ACC112 (cell line): ENCODE results near the gene SLC1A2.

Source experiments
- H2AFZ ChIP-seq: fragments of 200-600 bp; sonication (generic); one replicate; pipeline ENCODE4 v1.6.0; 2017; ENCODE audit warnings: antibody characterized with exemption, low read length; ENCODE audit not compliant: unreplicated experiment
- H3K27ac ChIP-seq: fragments of 200-600 bp; sonication (generic); 2 replicates; pipeline ENCODE4 v1.5.1; 2014; ENCODE audit warnings: low read depth, mild to moderate bottlenecking, antibody characterized with exemption, low read length, moderate library complexity
- H3K27me3 ChIP-seq: fragments of 200-600 bp; sonication (generic); 2 replicates; pipeline ENCODE4 v1.6.1; 2014; ENCODE audit warnings: mild to moderate bottlenecking, antibody characterized with exemption, low read length, moderate library complexity, mixed read lengths; ENCODE audit not compliant: insufficient read depth
- H3K36me3 ChIP-seq: fragments of 200-600 bp; sonication (generic); 2 replicates; pipeline ENCODE4 v1.6.1; 2016; ENCODE audit warnings: mild to moderate bottlenecking, antibody characterized with exemption, low read length, moderate library complexity, mixed read lengths; ENCODE audit not compliant: insufficient read depth
- H3K4me1 ChIP-seq: fragments of 200-600 bp; sonication (generic); one replicate; pipeline ENCODE4 v1.6.1; 2016; ENCODE audit warnings: low read length, mixed read lengths; ENCODE audit not compliant: insufficient read depth, unreplicated experiment, control insufficient read depth
- H3K4me3 ChIP-seq: fragments of 200-600 bp; sonication (generic); 2 replicates; pipeline ENCODE4 v1.5.1; 2014; ENCODE audit warnings: mild to moderate bottlenecking, low read depth, low read length
- H3K79me2 ChIP-seq: fragments of 200-600 bp; sonication (generic); one replicate; pipeline ENCODE4 v1.6.0; 2016; ENCODE audit warnings: low read length; ENCODE audit not compliant: control insufficient read depth, unreplicated experiment, insufficient read depth

The SLC1A2 gene

GRCh38 chr11:35318309-35318708 is 101.0 kb downstream of the SLC1A2 start:
- no peak overlapping the region for H3K4me3 ChIP-seq
- H3K36me3 ChIP-seq = no peaks in the 10 kb centered on the region
- H2AFZ ChIP-seq = no peak overlapping the region
- H3K27ac ChIP-seq = no peak overlapping the region
- no peaks in the 10 kb centered on the region for H3K4me1 ChIP-seq
- H3K79me2 ChIP-seq = no peaks in the 10 kb centered on the region
- H3K27me3 ChIP-seq = no peaks in the 10 kb centered on the region

- Histone ChIP-seq H3K79me2 (no peaks in the 10 kb centered on the region), H3K27me3 (no peaks in the 10 kb centered on the region), H3K4me1 (no peaks in the 10 kb centered on the region), H3K36me3 (no peaks in the 10 kb centered on the region), H3K27ac (no peak overlapping the region), H2AFZ (no peak overlapping the region), H3K4me3 (no peak overlapping the region)
These were observed 102.1 kb downstream of the SLC1A2 start for GRCh38 chr11:35317253-35317652.

GRCh38 chr11:35316161-35316560 is 103.2 kb downstream of the SLC1A2 start:
- Histone ChIP-seq H3K27me3 (no peaks in the 10 kb centered on the region), H2AFZ (no peak overlapping the region), H3K79me2 (no peaks in the 10 kb centered on the region), H3K4me1 (no peaks in the 10 kb centered on the region), H3K36me3 (no peaks in the 10 kb centered on the region), H3K4me3 (no peak overlapping the region), H3K27ac (no peak overlapping the region)

- Histone ChIP-seq H3K36me3 (no peaks in the 10 kb centered on the region), H3K79me2 (no peaks in the 10 kb centered on the region), H3K4me3 (no peak overlapping the region)
These were observed 105.6 kb downstream of the SLC1A2 start for GRCh38 chr11:35313760-35314153.

GRCh38 chr11:35313066-35313759 is 106.1 kb downstream of the SLC1A2 start:
- H3K4me1 ChIP-seq = no peaks in the 10 kb centered on the region
- H3K27ac ChIP-seq = no peak overlapping the region
- H3K36me3 ChIP-seq = no peaks in the 10 kb centered on the region
- H3K27me3 ChIP-seq = no peaks in the 10 kb centered on the region
- H3K4me3 ChIP-seq = no peak overlapping the region
- no peaks in the 10 kb centered on the region for H3K79me2 ChIP-seq
- no peak overlapping the region for H2AFZ ChIP-seq

More at GRCh38 chr11:35313760-35314153, 105.6 kb downstream of the SLC1A2 start:
- no peaks in the 10 kb centered on the region for H3K4me1 ChIP-seq
- no peaks in the 10 kb centered on the region for H3K27me3 ChIP-seq
- H2AFZ ChIP-seq = no peak overlapping the region
- no peak overlapping the region for H3K27ac ChIP-seq

GRCh38 chr11:35311331-35311730 is 108.0 kb downstream of the SLC1A2 start:
- Histone ChIP-seq H3K79me2 (no peaks in the 10 kb centered on the region), H3K36me3 (no peaks in the 10 kb centered on the region), H3K27ac (no peak overlapping the region), H3K4me1 (no peaks in the 10 kb centered on the region), H2AFZ (no peak overlapping the region), H3K4me3 (no peak overlapping the region), H3K27me3 (no peaks in the 10 kb centered on the region)

GRCh38 chr11:35308157-35308556 is 111.2 kb downstream of the SLC1A2 start:
- H3K4me3 ChIP-seq = no peak overlapping the region
- H3K4me1 ChIP-seq = peaks cover 27% of the 10 kb centered on the region
- no peaks in the 10 kb centered on the region for H3K79me2 ChIP-seq
- H3K27me3 ChIP-seq = no peaks in the 10 kb centered on the region
- H3K27ac ChIP-seq = no peak overlapping the region
- H2AFZ ChIP-seq = no peak overlapping the region
- no peaks in the 10 kb centered on the region for H3K36me3 ChIP-seq

- no peak overlapping the region for H3K27ac ChIP-seq
- H2AFZ ChIP-seq = no peak overlapping the region
- peaks cover 27% of the 10 kb centered on the region for H3K4me1 ChIP-seq
- no peaks in the 10 kb centered on the region for H3K27me3 ChIP-seq
- no peaks in the 10 kb centered on the region for H3K79me2 ChIP-seq
- no peak overlapping the region for H3K4me3 ChIP-seq
- no peaks in the 10 kb centered on the region for H3K36me3 ChIP-seq
These were observed 112.1 kb downstream of the SLC1A2 start for GRCh38 chr11:35307221-35307621.

GRCh38 chr11:35305670-35306382 is 113.5 kb downstream of the SLC1A2 start:
- H3K27ac ChIP-seq = no peak overlapping the region

GRCh38 chr11:35304900-35305460 is 114.4 kb downstream of the SLC1A2 start:
- Histone ChIP-seq H3K79me2 (no peaks in the 10 kb centered on the region), H3K27me3 (no peaks in the 10 kb centered on the region), H3K4me1 (peaks cover 27% of the 10 kb centered on the region), H2AFZ (peak overlapping the region; percentile 20), H3K36me3 (no peaks in the 10 kb centered on the region), H3K4me3 (no peak overlapping the region), H3K27ac (peak overlapping the region; percentile 87)

More at GRCh38 chr11:35305670-35306382, 113.5 kb downstream of the SLC1A2 start:
- Histone ChIP-seq H3K27me3 (no peaks in the 10 kb centered on the region), H3K36me3 (no peaks in the 10 kb centered on the region), H3K79me2 (no peaks in the 10 kb centered on the region), H2AFZ (no peak overlapping the region), H3K4me3 (no peak overlapping the region), H3K4me1 (peaks cover 27% of the 10 kb centered on the region)

GRCh38 chr11:35304386-35304775 is 115.0 kb downstream of the SLC1A2 start:
- Histone ChIP-seq H3K79me2 (no peaks in the 10 kb centered on the region), H3K27me3 (no peaks in the 10 kb centered on the region), H3K4me3 (no peak overlapping the region), H3K27ac (peak overlapping the region; percentile 87), H3K36me3 (no peaks in the 10 kb centered on the region), H2AFZ (no peak overlapping the region), H3K4me1 (peaks cover 27% of the 10 kb centered on the region)
